RWPE1 (cell line): ENCODE measurements around the gene KIRREL3.

Experiments
- CTCF ChIA-PET: fragments of 350-600 bp; sonication (Branson Sonifier 250); formaldehyde crosslinking; extraction: SDS; loops from one replicate; lab custom pipeline; 2021; lab: Yijun Ruan, JAX
- POLR2A ChIA-PET: fragments of 400-600 bp; formaldehyde crosslinking; extraction: SDS; loops from one replicate; lab custom pipeline; 2020; ENCODE audit warnings: antibody characterized with exemption; ENCODE audit not compliant: low non-redundant PET; lab: Yijun Ruan, JAX
- DNase-seq: peaks from one replicate; pipeline ENCODE4 v3.0.0; 2012; ENCODE audit warnings: low spot score
- H3K27ac ChIP-seq: fragments of 450-650 bp; 2 replicates; pipeline ENCODE4 v1.5.1; 2017
- TF ChIP-seq, protein P1 (sequence below): fragments of 450-650 bp; conservative IDR thresholded peaks from 2 replicates; pipeline ENCODE4 v1.5.1; 2017; ENCODE audit warnings: low read depth, mild to moderate bottlenecking

KIRREL3 gene

DNA sequence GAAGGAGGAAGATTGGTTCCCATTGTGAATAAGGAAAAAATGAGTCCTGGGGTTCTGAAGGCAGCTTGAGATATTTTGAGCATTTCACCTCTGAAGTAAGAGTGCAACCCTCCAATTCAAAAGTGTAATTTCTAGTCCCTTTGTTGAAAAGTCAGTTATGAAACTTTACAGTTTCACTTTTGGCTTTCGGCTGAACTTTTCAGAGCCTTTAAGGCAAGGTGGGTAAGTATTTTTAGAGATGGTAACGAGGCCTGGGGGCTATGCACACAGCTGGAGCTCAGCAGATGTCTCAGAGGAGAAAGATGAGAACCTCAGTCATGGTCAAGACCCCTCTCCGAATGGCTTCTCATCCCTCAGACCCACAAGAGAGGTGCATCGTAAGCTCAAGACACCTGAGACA lies 267.6 kb downstream of the KIRREL3 start:
- no peak for DNase-seq
- ChIA-PET CTCF (no interaction called here), POLR2A (no interaction called here)
- H3K27ac ChIP-seq: no peak overlapping the region
- TF ChIP-seq, protein P1, sequence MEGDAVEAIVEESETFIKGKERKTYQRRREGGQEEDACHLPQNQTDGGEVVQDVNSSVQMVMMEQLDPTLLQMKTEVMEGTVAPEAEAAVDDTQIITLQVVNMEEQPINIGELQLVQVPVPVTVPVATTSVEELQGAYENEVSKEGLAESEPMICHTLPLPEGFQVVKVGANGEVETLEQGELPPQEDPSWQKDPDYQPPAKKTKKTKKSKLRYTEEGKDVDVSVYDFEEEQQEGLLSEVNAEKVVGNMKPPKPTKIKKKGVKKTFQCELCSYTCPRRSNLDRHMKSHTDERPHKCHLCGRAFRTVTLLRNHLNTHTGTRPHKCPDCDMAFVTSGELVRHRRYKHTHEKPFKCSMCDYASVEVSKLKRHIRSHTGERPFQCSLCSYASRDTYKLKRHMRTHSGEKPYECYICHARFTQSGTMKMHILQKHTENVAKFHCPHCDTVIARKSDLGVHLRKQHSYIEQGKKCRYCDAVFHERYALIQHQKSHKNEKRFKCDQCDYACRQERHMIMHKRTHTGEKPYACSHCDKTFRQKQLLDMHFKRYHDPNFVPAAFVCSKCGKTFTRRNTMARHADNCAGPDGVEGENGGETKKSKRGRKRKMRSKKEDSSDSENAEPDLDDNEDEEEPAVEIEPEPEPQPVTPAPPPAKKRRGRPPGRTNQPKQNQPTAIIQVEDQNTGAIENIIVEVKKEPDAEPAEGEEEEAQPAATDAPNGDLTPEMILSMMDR: no peak

DNA sequence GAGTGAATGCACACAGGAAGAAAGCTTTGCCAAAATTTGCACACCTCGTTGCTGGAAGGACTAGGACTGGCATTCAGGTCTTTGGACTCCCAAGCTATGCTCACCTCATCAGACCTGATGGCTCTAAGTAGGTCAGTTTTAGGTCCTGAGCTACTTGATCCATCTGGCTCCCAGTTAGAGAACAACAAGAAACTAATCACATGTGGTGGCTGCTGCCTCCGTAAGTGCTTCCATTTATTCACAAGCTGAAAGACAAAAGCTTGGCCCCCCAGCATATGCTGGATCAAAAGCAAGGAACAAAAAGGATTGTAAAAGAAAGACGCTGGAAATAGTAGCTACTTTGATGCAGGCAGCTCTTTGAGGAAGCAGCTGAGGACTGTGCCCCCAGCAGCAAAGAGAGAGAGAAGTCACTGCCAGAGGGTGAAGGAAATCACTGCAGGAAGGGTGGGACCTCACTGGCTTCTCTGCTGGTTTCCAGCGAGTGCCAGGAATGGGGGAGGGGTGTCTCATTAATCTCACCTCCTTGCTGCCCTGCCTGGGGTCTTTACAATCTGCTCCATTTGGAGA lies 268.9 kb downstream of the KIRREL3 start:
- ChIA-PET POLR2A (no interaction called here), CTCF (interaction anchor here (0.7 to 1.0 kb wide), 2 partner anchors 122 to 251 kb away, joined by 3 to 4 read pairs; no protein-coding TSS in a partner anchor)
- TF ChIP-seq, protein P1: no peak
- DNase-seq: no peak
- H3K27ac ChIP-seq: no peak overlapping the region

DNA sequence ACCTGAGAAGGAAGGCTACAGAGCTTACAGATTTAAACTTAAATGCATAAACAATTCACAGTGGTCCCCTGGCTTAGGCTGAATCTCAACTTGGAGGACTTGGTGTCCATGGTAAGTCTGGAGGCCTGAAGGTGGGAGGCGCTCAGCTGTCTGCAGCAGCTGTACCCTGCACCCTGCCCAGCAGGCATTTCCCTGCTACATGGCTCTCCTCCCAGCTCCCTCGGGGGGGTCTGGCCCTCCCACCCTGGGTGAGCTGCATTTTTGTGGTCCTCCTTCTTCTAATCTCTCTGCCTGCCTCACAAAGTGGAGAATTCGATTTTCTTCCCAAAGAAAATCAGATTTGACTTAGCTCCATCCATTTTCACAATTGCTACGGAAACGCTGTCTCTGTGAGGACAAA lies 273.2 kb downstream of the KIRREL3 start:
- TF ChIP-seq, protein P1: no peak
- H3K27ac ChIP-seq: no peak overlapping the region
- POLR2A ChIA-PET: no interaction called here
- CTCF ChIA-PET: no interaction called here
- DNase-seq: no peak

DNA sequence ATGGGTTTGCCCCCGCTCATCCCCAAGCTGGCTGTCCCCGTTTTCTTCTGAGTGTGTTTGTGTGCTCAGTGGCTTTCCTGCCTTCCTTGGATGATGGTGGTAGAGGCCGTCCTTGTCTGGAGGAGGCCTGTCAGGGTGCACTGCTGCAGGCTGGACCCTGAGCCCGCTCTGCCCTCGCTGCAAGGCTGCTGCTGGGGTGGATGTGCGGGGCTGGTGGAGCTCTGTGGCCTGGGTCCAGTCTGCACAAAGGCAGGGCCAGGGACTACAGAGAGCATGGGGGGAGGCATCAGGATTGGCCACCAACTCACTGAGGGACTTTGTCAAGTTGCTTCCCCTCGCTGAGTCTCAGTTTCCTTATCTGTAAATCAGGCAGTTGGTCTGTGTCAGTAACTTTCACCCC lies 275.0 kb downstream of the KIRREL3 start:
- POLR2A ChIA-PET: no interaction called here
- no peak for DNase-seq
- H3K27ac ChIP-seq: no peak overlapping the region
- CTCF ChIA-PET: no interaction called here
- TF ChIP-seq, protein P1: no peak

DNA sequence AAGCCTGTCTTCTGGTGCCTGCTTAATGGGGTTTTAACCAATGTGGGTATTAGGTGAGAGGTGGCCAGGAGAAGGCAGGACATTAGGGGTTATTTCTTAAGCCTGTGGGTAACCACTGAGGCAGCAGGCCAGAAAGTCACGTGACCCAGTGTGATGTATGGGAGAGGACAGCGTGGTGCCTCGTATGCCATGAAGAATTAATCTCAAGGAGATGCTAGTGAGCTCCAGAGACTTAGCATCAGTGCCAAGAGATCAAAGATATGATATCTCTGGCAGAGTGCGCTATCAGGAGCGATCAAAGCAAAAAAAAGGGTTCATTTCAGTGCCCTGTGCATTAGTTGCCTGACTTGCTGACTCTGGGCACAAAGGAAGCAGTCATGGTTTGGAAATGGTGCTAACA lies 275.5 kb downstream of the KIRREL3 start:
- CTCF ChIA-PET: no interaction called here

DNA sequence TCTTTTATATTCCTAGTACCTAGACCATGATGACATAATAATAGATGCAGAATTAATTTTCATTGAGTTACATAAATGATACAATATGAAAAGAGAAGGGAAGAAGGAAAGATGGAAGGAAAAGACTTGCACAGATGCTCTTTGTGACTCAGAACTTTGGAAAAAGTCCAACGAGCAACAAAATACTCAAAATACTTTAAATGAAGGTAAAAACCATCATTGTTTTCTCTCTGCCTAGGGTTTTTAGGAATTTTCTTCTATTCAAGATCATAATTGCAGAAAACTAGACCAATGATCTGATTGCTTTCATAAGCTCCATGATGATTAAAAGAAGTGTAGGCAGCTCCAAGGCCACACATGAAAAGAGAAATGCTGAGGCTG lies 276.9 kb downstream of the KIRREL3 start:
- H3K27ac ChIP-seq: no peak overlapping the region
- ChIA-PET POLR2A (no interaction called here), CTCF (no interaction called here)
- no peak for DNase-seq
- TF ChIP-seq, protein P1: no peak

More for the DNA sequence above, 275.5 kb downstream of the KIRREL3 start:
- no peak overlapping the region for H3K27ac ChIP-seq
- POLR2A ChIA-PET: no interaction called here
- TF ChIP-seq, protein P1: no peak
- DNase-seq: no peak
